WTC11 (cell line): ENCODE data around the gene CPNE8. TPM values are rescaled to one million over a fixed set of nuclear protein-coding genes. Genes with fewer than 3 reads are reported as not detected.

Experiments used
- ATAC-seq: fragments of 200-7000 bp; cut with Tn5 transposase; 2 replicates; pipeline ENCODE4 v1.10.0; 2021; ENCODE audit warnings: mild to moderate bottlenecking, moderate library complexity
- CTCF ChIA-PET: fragments of 300-600 bp; sonication (Branson Sonifier 250); formaldehyde crosslinking; loops from one replicate; lab custom pipeline; 2021; ENCODE audit warnings: antibody characterized with exemption; lab: Charles Lee
- POLR2A ChIA-PET: fragments of 350-600 bp; sonication (Branson Sonifier 250); formaldehyde crosslinking; loops from one replicate; lab custom pipeline; 2021; ENCODE audit warnings: antibody characterized with exemption; lab: Charles Lee
- DNase-seq: peaks from one replicate; pipeline ENCODE4 v3.0.0; 2021; ENCODE audit warnings: low spot score
- H3K27ac Mint-ChIP-seq: 2 replicates; pipeline ENCODE4 v1.8.0; 2021; ENCODE audit warnings: mixed read lengths
- H3K27me3 Mint-ChIP-seq: 2 replicates; pipeline ENCODE4 v1.8.0; 2021; ENCODE audit warnings: low read depth, mild to moderate bottlenecking, moderate library complexity, mixed read lengths
- H3K36me3 Mint-ChIP-seq: 2 replicates; pipeline ENCODE4 v1.8.0; 2021; ENCODE audit warnings: mixed read lengths
- H3K4me1 Mint-ChIP-seq: 2 replicates; pipeline ENCODE4 v1.8.0; 2022; ENCODE audit warnings: mixed read lengths
- H3K4me3 Mint-ChIP-seq: 2 replicates; pipeline ENCODE4 v1.8.0; 2021; ENCODE audit warnings: mild to moderate bottlenecking, moderate library complexity, mixed read lengths
- H3K9me3 Mint-ChIP-seq: 2 replicates; pipeline ENCODE4 v1.8.0; 2021; ENCODE audit warnings: mixed read lengths
- AFF4 ChIP-seq: sonication (generic); formaldehyde crosslinking; IDR thresholded peaks from 2 replicates; pipeline ENCODE4 v1.8.1; 2023; ENCODE audit warnings: mild to moderate bottlenecking, missing genetic modification reagents, borderline replicate concordance
- ARID4B ChIP-seq: sonication (generic); formaldehyde crosslinking; IDR thresholded peaks from 2 replicates; pipeline ENCODE4 v1.8.0; 2023; ENCODE audit warnings: missing genetic modification reagents, mild to moderate bottlenecking, borderline replicate concordance
- ATF1 ChIP-seq: sonication (generic); formaldehyde crosslinking; IDR thresholded peaks from 2 replicates; pipeline ENCODE4 v1.8.1; 2023; ENCODE audit warnings: mild to moderate bottlenecking, moderate library complexity, missing genetic modification reagents
- CREB1 ChIP-seq: sonication (generic); formaldehyde crosslinking; IDR thresholded peaks from 2 replicates; pipeline ENCODE4 v1.8.0; 2023; ENCODE audit warnings: mild to moderate bottlenecking, missing genetic modification reagents
- CREM ChIP-seq: sonication (generic); formaldehyde crosslinking; IDR thresholded peaks from 2 replicates; pipeline ENCODE4 v1.8.1; 2022; ENCODE audit warnings: mild to moderate bottlenecking, missing genetic modification reagents, moderate library complexity
- ELF4 ChIP-seq: sonication (generic); formaldehyde crosslinking; IDR thresholded peaks from 2 replicates; pipeline ENCODE4 v1.8.1; 2022; ENCODE audit warnings: low read depth, mild to moderate bottlenecking, moderate library complexity, missing genetic modification reagents
- FOXP1 ChIP-seq: sonication (generic); formaldehyde crosslinking; IDR thresholded peaks from 2 replicates; pipeline ENCODE4 v1.8.0; 2022; ENCODE audit warnings: missing genetic modification reagents, mild to moderate bottlenecking, moderate library complexity, borderline replicate concordance
- FOXP4 ChIP-seq: sonication (generic); formaldehyde crosslinking; IDR thresholded peaks from 2 replicates; pipeline ENCODE4 v1.8.0; 2022; ENCODE audit warnings: mild to moderate bottlenecking, missing genetic modification reagents
- GTF2I ChIP-seq: fragments of 250-450 bp; sonication (Bioruptor Pico); conservative IDR thresholded peaks from 2 replicates; pipeline ENCODE4 v1.4.0; 2021; ENCODE audit warnings: mild to moderate bottlenecking
- IRF2 ChIP-seq: sonication (generic); formaldehyde crosslinking; IDR thresholded peaks from 2 replicates; pipeline ENCODE4 v1.8.0; 2022; ENCODE audit warnings: low read depth, missing genetic modification reagents, borderline replicate concordance
- NFE2L1 ChIP-seq: sonication (generic); formaldehyde crosslinking; IDR thresholded peaks from 2 replicates; pipeline ENCODE4 v1.8.1; 2023; ENCODE audit warnings: missing genetic modification reagents
- NR3C1 ChIP-seq: sonication (generic); formaldehyde crosslinking; conservative IDR thresholded peaks from 2 replicates; pipeline ENCODE4 v1.8.1; 2023; ENCODE audit warnings: low read depth, mild to moderate bottlenecking, missing genetic modification reagents
- RELA ChIP-seq: sonication (generic); formaldehyde crosslinking; IDR thresholded peaks from 2 replicates; pipeline ENCODE4 v1.8.1; 2022; ENCODE audit warnings: missing genetic modification reagents, mild to moderate bottlenecking, borderline replicate concordance
- SMAD3 ChIP-seq: sonication (generic); formaldehyde crosslinking; IDR thresholded peaks from 2 replicates; pipeline ENCODE4 v1.8.0; 2022; ENCODE audit warnings: missing genetic modification reagents, mild to moderate bottlenecking, borderline replicate concordance
- TEAD1 ChIP-seq: sonication (generic); formaldehyde crosslinking; IDR thresholded peaks from 2 replicates; pipeline ENCODE4 v1.8.0; 2022; ENCODE audit warnings: mild to moderate bottlenecking, missing genetic modification reagents
- ZNF138 ChIP-seq: sonication (generic); formaldehyde crosslinking; conservative IDR thresholded peaks from 2 replicates; pipeline ENCODE4 v1.8.1; 2022; ENCODE audit warnings: mild to moderate bottlenecking, moderate library complexity, missing genetic modification reagents
- ZNF232 ChIP-seq: sonication (generic); formaldehyde crosslinking; IDR thresholded peaks from 2 replicates; pipeline ENCODE4 v1.8.0; 2022; ENCODE audit warnings: mild to moderate bottlenecking, missing genetic modification reagents
- ZNF396 ChIP-seq: fragments of 250-450 bp; sonication (Bioruptor Pico); IDR thresholded peaks from 2 replicates; pipeline ENCODE4 v1.8.0; 2021; ENCODE audit warnings: mild to moderate bottlenecking, moderate library complexity, borderline replicate concordance
- ZNF416 ChIP-seq: fragments of 250-450 bp; sonication (Bioruptor Pico); IDR thresholded peaks from 2 replicates; pipeline ENCODE4 v1.9.0; 2021; ENCODE audit warnings: mild to moderate bottlenecking, inconsistent platforms
- total RNA-seq: library from RNA; stranded (reverse); gene quantifications from 3 replicates; pipeline ENCODE4 v1.2.3, GENCODE V29; 2021
- TF ChIP-seq, protein P1 (sequence below): sonication (generic); formaldehyde crosslinking; IDR thresholded peaks from 2 replicates; pipeline ENCODE4 v1.8.1; 2023; ENCODE audit warnings: mild to moderate bottlenecking, moderate library complexity, missing genetic modification reagents
- TF ChIP-seq, protein P2 (sequence below): sonication (generic); formaldehyde crosslinking; IDR thresholded peaks from 2 replicates; pipeline ENCODE4 v1.8.1; 2022; ENCODE audit warnings: low read depth, missing genetic modification reagents, borderline replicate concordance
- TF ChIP-seq, protein P3 (sequence below): fragments of 250-450 bp; sonication (Bioruptor Pico); IDR thresholded peaks from 2 replicates; pipeline ENCODE4 v1.9.0; 2021; ENCODE audit warnings: moderate library complexity, mild to moderate bottlenecking, inconsistent platforms, borderline replicate concordance

The CPNE8 gene
- total RNA-seq, 1 experiment from 2014 or later: 8.3 TPM

GRCh38 chr12:38633511-38633910 is 271.9 kb downstream of the CPNE8 start (continued):
- TF ChIP-seq AFF4 (CRISPR knock-in tag) (no peak), TEAD1 (CRISPR knock-in tag) (no peak), IRF2 (CRISPR knock-in tag) (no peak), ZNF416 (CRISPR knock-in tag) (no peak), GTF2I (CRISPR knock-in tag) (no peak), ELF4 (CRISPR knock-in tag) (no peak), NFE2L1 (CRISPR knock-in tag) (no peak), ARID4B (CRISPR knock-in tag) (no peak)
- TF ChIP-seq, protein P1, sequence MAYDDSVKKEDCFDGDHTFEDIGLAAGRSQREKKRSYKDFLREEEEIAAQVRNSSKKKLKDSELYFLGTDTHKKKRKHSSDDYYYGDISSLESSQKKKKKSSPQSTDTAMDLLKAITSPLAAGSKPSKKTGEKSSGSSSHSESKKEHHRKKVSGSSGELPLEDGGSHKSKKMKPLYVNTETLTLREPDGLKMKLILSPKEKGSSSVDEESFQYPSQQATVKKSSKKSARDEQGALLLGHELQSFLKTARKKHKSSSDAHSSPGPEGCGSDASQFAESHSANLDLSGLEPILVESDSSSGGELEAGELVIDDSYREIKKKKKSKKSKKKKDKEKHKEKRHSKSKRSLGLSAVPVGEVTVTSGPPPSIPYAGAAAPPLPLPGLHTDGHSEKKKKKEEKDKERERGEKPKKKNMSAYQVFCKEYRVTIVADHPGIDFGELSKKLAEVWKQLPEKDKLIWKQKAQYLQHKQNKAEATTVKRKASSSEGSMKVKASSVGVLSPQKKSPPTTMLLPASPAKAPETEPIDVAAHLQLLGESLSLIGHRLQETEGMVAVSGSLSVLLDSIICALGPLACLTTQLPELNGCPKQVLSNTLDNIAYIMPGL (CRISPR knock-in tag): no peak

DNA sequence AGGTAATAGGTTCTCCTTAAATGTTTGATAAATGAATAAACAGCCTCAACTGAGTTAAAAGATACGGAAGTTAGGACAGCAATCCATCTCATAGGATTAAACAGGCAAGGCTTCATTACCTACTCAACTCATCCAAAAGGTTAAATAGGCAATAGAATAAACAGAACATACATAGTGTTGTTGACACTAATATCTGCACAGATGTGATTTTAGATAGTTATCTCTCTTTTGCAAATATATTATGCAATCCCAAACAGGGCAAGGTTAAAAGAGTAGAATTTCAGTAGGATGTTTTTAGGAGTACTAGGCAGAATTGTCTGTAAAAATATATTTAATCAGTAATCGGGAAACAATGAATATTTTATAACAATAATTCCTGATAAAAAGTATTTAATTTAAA is 276.3 kb downstream of the CPNE8 start:
- ChIA-PET POLR2A (no interaction called here), CTCF (no interaction called here)
- no peaks in the 10 kb centered on the region for H3K27me3 Mint-ChIP-seq
- H3K4me1 Mint-ChIP-seq: no peaks in the 10 kb centered on the region
- TF ChIP-seq ZNF396 (no peak), NR3C1 (no peak), GTF2I (CRISPR knock-in tag) (no peak), CREM (CRISPR knock-in tag) (no peak), ZNF138 (CRISPR knock-in tag) (no peak), RELA (CRISPR knock-in tag) (no peak), ZNF232 (CRISPR knock-in tag) (no peak), ATF1 (no peak), ZNF416 (CRISPR knock-in tag) (no peak), CREB1 (CRISPR knock-in tag) (no peak), SMAD3 (no peak), FOXP4 (CRISPR knock-in tag) (no peak), IRF2 (CRISPR knock-in tag) (no peak), FOXP1 (CRISPR knock-in tag) (no peak)
- TF ChIP-seq, protein P2, sequence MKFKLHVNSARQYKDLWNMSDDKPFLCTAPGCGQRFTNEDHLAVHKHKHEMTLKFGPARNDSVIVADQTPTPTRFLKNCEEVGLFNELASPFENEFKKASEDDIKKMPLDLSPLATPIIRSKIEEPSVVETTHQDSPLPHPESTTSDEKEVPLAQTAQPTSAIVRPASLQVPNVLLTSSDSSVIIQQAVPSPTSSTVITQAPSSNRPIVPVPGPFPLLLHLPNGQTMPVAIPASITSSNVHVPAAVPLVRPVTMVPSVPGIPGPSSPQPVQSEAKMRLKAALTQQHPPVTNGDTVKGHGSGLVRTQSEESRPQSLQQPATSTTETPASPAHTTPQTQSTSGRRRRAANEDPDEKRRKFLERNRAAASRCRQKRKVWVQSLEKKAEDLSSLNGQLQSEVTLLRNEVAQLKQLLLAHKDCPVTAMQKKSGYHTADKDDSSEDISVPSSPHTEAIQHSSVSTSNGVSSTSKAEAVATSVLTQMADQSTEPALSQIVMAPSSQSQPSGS (CRISPR knock-in tag): no peak
- TF ChIP-seq, protein P3, sequence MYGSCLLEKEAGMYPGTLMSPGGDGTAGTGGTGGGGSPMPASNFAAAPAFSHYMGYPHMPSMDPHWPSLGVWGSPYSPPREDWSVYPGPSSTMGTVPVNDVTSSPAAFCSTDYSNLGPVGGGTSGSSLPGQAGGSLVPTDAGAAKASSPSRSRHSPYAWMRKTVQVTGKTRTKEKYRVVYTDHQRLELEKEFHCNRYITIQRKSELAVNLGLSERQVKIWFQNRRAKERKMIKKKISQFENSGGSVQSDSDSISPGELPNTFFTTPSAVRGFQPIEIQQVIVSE: no peak
- no peaks in the 10 kb centered on the region for H3K9me3 Mint-ChIP-seq
- DNase-seq (no peak), ATAC-seq (no peak)
- no peak overlapping the region for H3K4me3 Mint-ChIP-seq
- no peaks in the 10 kb centered on the region for H3K36me3 Mint-ChIP-seq
- H3K27ac Mint-ChIP-seq: no peak overlapping the region
